Subcutaneous adipose tissue (tissue), 4 donors: ENCODE data around the gene YLPM1. TPM values are rescaled to one million over a fixed set of nuclear protein-coding genes. Genes with fewer than 3 reads are reported as not detected.

Experiments used
- CTCF ChIP-seq: fragments of 450-650 bp; IDR thresholded peaks from one replicate; pipeline ENCODE4 v1.5.1; 2016; ENCODE audit warnings: low read depth, mild to moderate bottlenecking, control low read depth, antibody characterized with exemption, moderate library complexity
- total RNA-seq, 4 donors: library from RNA; depleted of rRNA; stranded (reverse); fragments of >200 nt; gene quantifications; one replicate each; pipeline ENCODE4 v1.1.0, GENCODE V29; 2016

Gene YLPM1
- total RNA-seq, 4 donors from 2014 or later, result 44.2 to 61.6 (median 50.6) TPM

- TF ChIP-seq CTCF, result no peak
Observed at GRCh38 chr14:74737753-74738325, 25.3 kb upstream of the YLPM1 start.

- no peak for TF ChIP-seq CTCF
Observed at GRCh38 chr14:74739293-74740030, 23.7 kb upstream of the YLPM1 start.

- TF ChIP-seq CTCF, result no peak
Observed at GRCh38 chr14:74747237-74747636, 15.9 kb upstream of the YLPM1 start.

DNA sequence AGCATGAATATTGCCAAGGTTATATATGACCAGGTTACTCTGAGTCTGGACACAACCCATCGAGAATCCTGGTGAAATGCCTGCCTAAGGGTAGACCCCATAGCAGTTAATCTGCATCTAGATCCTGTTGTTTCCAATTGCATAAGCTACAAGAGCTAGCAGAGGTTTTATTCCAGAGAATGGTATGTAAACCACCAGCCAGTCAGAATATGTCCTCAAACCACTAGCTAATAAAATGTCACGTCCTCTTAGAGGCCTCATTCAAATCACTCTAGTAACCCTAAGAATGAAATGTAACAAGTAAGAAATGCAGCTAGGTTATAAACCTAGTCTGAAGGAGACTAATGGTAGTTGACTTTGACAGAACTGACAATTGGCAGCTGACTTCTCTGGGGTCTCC lies 9.0 kb upstream of the YLPM1 start:
- TF ChIP-seq CTCF, result no peak

DNA sequence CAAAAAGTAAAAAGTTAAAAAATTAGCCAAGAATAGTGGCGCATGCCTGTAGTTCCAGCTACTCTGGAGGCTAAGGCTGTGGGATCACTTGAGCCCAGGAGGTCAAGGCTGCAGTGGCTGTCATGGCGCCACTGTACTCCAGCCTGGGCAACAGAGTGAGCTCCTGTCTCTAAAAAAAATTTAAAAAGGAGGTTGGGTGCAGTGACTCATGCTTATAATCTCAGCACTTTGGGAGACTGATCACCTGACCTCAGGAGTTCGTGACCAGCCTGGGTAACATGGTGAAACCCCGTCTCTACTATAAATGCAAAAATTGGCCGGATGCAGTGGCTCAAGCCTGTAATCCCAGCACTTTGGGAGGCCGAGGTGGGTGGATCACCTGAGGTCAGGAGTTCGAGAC lies 8.2 kb upstream of the YLPM1 start:
- TF ChIP-seq CTCF, result no peak

DNA sequence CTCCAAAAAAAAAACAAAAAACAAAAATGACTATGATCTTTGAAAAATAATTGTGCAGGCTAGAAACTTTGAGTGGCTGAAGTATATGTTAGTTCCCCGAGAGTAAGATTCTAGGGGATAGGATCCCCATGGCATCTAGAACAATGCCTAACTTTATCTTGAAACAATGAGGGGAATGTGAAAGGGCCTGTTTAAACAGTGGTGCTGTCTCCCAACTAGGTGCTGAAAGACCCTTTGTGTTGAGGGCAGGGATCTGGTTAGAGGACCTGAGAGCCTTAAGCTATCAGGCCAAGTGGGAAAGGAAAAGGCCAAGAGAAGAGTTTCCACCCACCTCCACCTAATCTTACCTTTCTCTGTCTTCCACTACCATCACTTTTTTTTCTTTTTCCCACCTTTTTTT lies 6.8 kb upstream of the YLPM1 start:
- TF ChIP-seq CTCF, result no peak

DNA sequence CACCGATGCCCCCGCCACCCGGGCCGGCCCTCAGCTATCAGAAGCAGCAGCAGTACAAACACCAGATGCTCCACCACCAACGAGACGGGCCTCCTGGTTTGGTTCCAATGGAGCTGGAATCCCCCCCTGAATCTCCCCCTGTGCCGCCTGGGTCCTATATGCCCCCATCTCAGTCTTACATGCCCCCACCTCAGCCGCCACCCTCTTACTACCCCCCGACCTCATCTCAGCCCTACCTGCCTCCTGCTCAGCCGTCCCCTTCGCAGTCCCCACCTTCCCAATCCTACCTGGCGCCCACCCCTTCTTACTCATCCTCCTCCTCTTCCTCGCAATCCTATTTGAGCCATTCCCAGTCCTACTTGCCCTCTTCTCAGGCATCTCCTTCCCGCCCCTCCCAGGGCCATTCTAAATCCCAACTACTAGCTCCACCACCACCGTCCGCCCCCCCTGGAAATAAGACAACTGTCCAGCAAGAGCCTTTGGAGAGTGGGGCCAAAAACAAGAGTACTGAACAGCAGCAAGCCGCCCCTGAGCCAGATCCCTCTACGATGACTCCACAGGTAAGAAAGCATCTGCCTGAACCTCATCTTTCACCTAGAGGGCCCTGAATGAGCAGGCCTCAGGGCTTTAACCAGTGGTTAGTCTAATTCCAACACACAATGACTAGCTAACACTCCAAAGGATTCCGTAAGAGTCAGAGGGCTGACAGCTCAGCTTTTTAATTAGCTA lies 851 bp downstream of the YLPM1 start:
- TF ChIP-seq CTCF, result no peak
